Measurements from ENCODE around the gene HACD4.

The HACD4 gene

GRCh38 chr9:21031091-21031807, at the start of gene HACD4:
HACD4 (minus strand) TSS chr9:21031640; CDS start chr9:21031590, 50 bp downstream.
- peak; percentile 32 to 44 for DNase-seq

GRCh38 chr9:21080793-21081192, 49.4 kb upstream of the HACD4 start:
- no peak for DNase-seq

GRCh38 chr9:21078702-21079101, 47.3 kb upstream of the HACD4 start:
- DNase-seq = no peak

- DNase-seq = no peak
Measured at GRCh38 chr9:21077781-21078180, 46.3 kb upstream of the HACD4 start, which contains the start of gene IFNB1. IFNB1 (minus strand) TSS chr9:21077942; CDS start chr9:21077869, 73 bp downstream.

GRCh38 chr9:21075484-21075883, 44.0 kb upstream of the HACD4 start:
- no peak for DNase-seq

- DNase-seq = no peak
Measured at GRCh38 chr9:21070906-21071305, 39.5 kb upstream of the HACD4 start.

- DNase-seq = no peak
Measured at GRCh38 chr9:21070171-21070571, 38.7 kb upstream of the HACD4 start.

GRCh38 chr9:21060919-21061561, 29.6 kb upstream of the HACD4 start:
- no peak for DNase-seq

- no peak for DNase-seq
Measured at GRCh38 chr9:21056931-21057330, 25.5 kb upstream of the HACD4 start.

GRCh38 chr9:21053851-21054250, 22.4 kb upstream of the HACD4 start:
- DNase-seq = no peak

- DNase-seq = no peak
Measured at GRCh38 chr9:21047281-21047691, 15.8 kb upstream of the HACD4 start.

GRCh38 chr9:21043841-21044240, 12.4 kb upstream of the HACD4 start:
- DNase-seq = no peak

GRCh38 chr9:21042466-21042865, 11.0 kb upstream of the HACD4 start:
- DNase-seq = no peak

GRCh38 chr9:21039302-21039701, 7.9 kb upstream of the HACD4 start:
- DNase-seq = no peak

- DNase-seq = no peak
Measured at GRCh38 chr9:21037278-21037677, 5.8 kb upstream of the HACD4 start.

GRCh38 chr9:21031808-21032183, 356 bp upstream of the HACD4 start:
- no peak for DNase-seq

GRCh38 chr9:21030389-21031035, 928 bp downstream of the HACD4 start:
- DNase-seq = peak in 1 of 2 donors; percentile 13

- no peak for DNase-seq
Measured at GRCh38 chr9:21029661-21030060, 1.8 kb downstream of the HACD4 start.

GRCh38 chr9:21028466-21028865, 3.0 kb downstream of the HACD4 start:
- no peak for DNase-seq

- no peak for DNase-seq
Measured at GRCh38 chr9:21027295-21027694, 4.1 kb downstream of the HACD4 start.

- no peak for DNase-seq
Measured at GRCh38 chr9:21023861-21024260, 7.6 kb downstream of the HACD4 start.

GRCh38 chr9:21018177-21018576, 13.3 kb downstream of the HACD4 start:
- DNase-seq = no peak

GRCh38 chr9:21016701-21017491, 14.5 kb downstream of the HACD4 start:
- no peak for DNase-seq
